K562 (cell line): ENCODE results near the gene RAB5B. TPM values are rescaled to one million over a fixed set of nuclear protein-coding genes. Genes with fewer than 3 reads are reported as not detected.
A peak's percentile ranks its signal among the peaks of the same experiment; 100 is the strongest.

Source experiments
- ATAC-seq: fragments of 200-7000 bp; cut with Tn5 transposase; 3 replicates; pipeline ENCODE4 v1.9.1; 2020; ENCODE audit warnings: moderate library complexity
- BruUV-seq: library from RNA; stranded (reverse); fragments of 400-500 nt; replicated peaks from 2 replicates; lab custom pipeline; 2021; lab: Mats Ljungman, UMichigan
- CTCF ChIA-PET: fragments of 300-600 bp; formaldehyde crosslinking; extraction: SDS; loops from one replicate; lab custom pipeline; 2021; ENCODE audit warnings: low intra/inter-chr PET ratio; lab: Yijun Ruan, JAX
- POLR2A ChIA-PET: fragments of 300-600, 350-650 bp; sonication (Branson Sonifier 250); formaldehyde crosslinking; extraction: SDS; loops from one replicate; lab custom pipeline; 2021; ENCODE audit warnings: antibody characterized with exemption, inconsistent platforms; lab: Yijun Ruan, JAX
- DNase-seq, 4 experiments: peaks; one replicate each; pipeline versions ENCODE4 v3.0.0 to v3.0.0-alpha.2; 2011 to 2018; ENCODE audit warnings: low spot score in 3 of 4, mixed read lengths in 3 of 4; ENCODE audit errors: extremely low read depth in 1 of 4
- FAIRE-seq: peaks from 2 replicates; lab custom pipeline; 2011; peaks lifted over from hg19 to GRCh38; lab: Jason Lieb, UNC
- H2AFZ ChIP-seq: 2 replicates; pipeline ENCODE4 v1.6.0; 2011; ENCODE audit warnings: low read depth, low read length, control low read depth, inconsistent platforms
- H3K27ac ChIP-seq: fragments of 200-600 bp; 3 replicates; pipeline ENCODE4 v1.8.0; 2011; ENCODE audit warnings: low read depth, mild to moderate bottlenecking, control low read depth, inconsistent platforms, low read length, moderate library complexity, mixed read lengths; ENCODE audit errors: extremely low read depth
- H3K27me3 ChIP-seq, 2 experiments: fragments of 300-600 bp in 1 of 2; 2 replicates in 1 of 2; 3 replicates in 1 of 2; pipeline versions ENCODE4 v1.6.0 to v1.8.0; 2011; ENCODE audit warnings: inconsistent platforms in 2 of 2, low read length in 2 of 2, mild to moderate bottlenecking in 1 of 2, mixed read lengths in 1 of 2, moderate library complexity in 1 of 2; ENCODE audit not compliant: control insufficient read depth in 2 of 2, insufficient read depth in 2 of 2
- H3K36me3 ChIP-seq: fragments of 300-600 bp; 3 replicates; pipeline ENCODE4 v1.8.0; 2011; ENCODE audit warnings: mild to moderate bottlenecking, low read length, inconsistent platforms; ENCODE audit not compliant: control insufficient read depth, insufficient read depth
- H3K4me1 ChIP-seq, 2 experiments: fragments of 200-600 bp in 1 of 2; replicated peaks in 1 of 2; 2 replicates in 1 of 2; 3 replicates in 1 of 2; pipeline versions ENCODE4 v1.5.1 to v1.8.0; 2011; ENCODE audit warnings: inconsistent platforms in 2 of 2, low read length in 2 of 2, mild to moderate bottlenecking in 1 of 2, mixed read lengths in 1 of 2, moderate library complexity in 1 of 2; ENCODE audit not compliant: control insufficient read depth in 2 of 2, insufficient read depth in 2 of 2
- H3K4me2 ChIP-seq: 2 replicates; pipeline ENCODE4 v1.6.1; 2011; ENCODE audit warnings: low read length, control low read depth, inconsistent platforms, mixed read lengths; ENCODE audit not compliant: insufficient read depth
- H3K4me3 ChIP-seq: fragments of 200-600 bp; sonication (generic), shearing (Covaris generic); 2 replicates; pipeline ENCODE4 v1.5.1; 2016; ENCODE audit warnings: control low read depth, inconsistent platforms
- H3K79me2 ChIP-seq: fragments of 200-600 bp; 3 replicates; pipeline ENCODE4 v1.8.0; 2011; ENCODE audit warnings: low read length, inconsistent platforms; ENCODE audit not compliant: control insufficient read depth, insufficient read depth
- H3K9ac ChIP-seq, 2 experiments: 2 replicates each; pipeline versions ENCODE4 v1.6.0 to v1.6.1; 2011; ENCODE audit warnings: low read depth in 2 of 2, low read length in 2 of 2, control low read depth in 1 of 2, inconsistent platforms in 1 of 2, mild to moderate bottlenecking in 1 of 2, mixed read lengths in 1 of 2; ENCODE audit not compliant: insufficient read depth in 1 of 2
- H3K9me1 ChIP-seq: one replicate; pipeline ENCODE4 v1.6.0; 2011; ENCODE audit warnings: inconsistent platforms, mild to moderate bottlenecking, low read length, moderate library complexity; ENCODE audit not compliant: control insufficient read depth, insufficient read depth
- H3K9me3 ChIP-seq: replicated peaks from 2 replicates; pipeline ENCODE4 v1.5.1; 2011; ENCODE audit warnings: low read depth, low read length, inconsistent platforms; ENCODE audit not compliant: control insufficient read depth, insufficient read depth
- H4K20me1 ChIP-seq: replicated peaks from 2 replicates; pipeline ENCODE4 v1.6.1; 2011; ENCODE audit warnings: low read length, inconsistent platforms, mixed read lengths; ENCODE audit not compliant: control insufficient read depth, insufficient read depth
- CHD2 ChIP-seq: IDR thresholded peaks from 2 replicates; pipeline ENCODE4 v1.6.1; 2011; ENCODE audit warnings: low read depth, low read length
- CTBP1 ChIP-seq: fragments of 450-650 bp; IDR thresholded peaks from 2 replicates; pipeline ENCODE4 v1.6.1; 2016; ENCODE audit warnings: borderline replicate concordance
- ELF4 ChIP-seq: fragments of 450-650 bp; formaldehyde crosslinking; IDR thresholded peaks from 2 replicates; pipeline ENCODE4 v1.4.0; 2022; ENCODE audit warnings: missing genetic modification characterization
- HDAC1 ChIP-seq, 2 experiments: fragments of 450-650 bp; IDR thresholded peaks; 2 replicates each; pipeline ENCODE4 v1.6.1; 2016 to 2017; ENCODE audit warnings: inconsistent platforms in 1 of 2, mild to moderate bottlenecking in 1 of 2, moderate library complexity in 1 of 2
- PHB ChIP-seq: fragments of 250-450 bp; sonication (Bioruptor Pico); IDR thresholded peaks from 2 replicates; pipeline ENCODE4 v1.5.0; 2021
- POLR2B ChIP-seq: fragments of 450-650 bp; IDR thresholded peaks from 2 replicates; pipeline ENCODE4 v1.6.1; 2018; ENCODE audit warnings: low read depth; ENCODE audit not compliant: partially characterized antibody
- SRSF9 ChIP-seq: fragments of 200-400 bp; formaldehyde crosslinking; IDR thresholded peaks from 2 replicates; pipeline ENCODE4 v1.6.1; 2017; ENCODE audit warnings: low read depth, low read length, borderline replicate concordance
- TAF7 ChIP-seq: fragments of 450-650 bp; IDR thresholded peaks from 2 replicates; pipeline ENCODE4 v1.6.1; 2016; ENCODE audit warnings: missing genetic modification characterization, missing compliant biosample characterization
- ZFX ChIP-seq: sonication (generic); formaldehyde crosslinking; IDR thresholded peaks from 2 replicates; pipeline ENCODE4 v1.8.0; 2022; ENCODE audit warnings: mild to moderate bottlenecking, missing genetic modification reagents, moderate library complexity
- ZNF431 ChIP-seq: sonication (generic); formaldehyde crosslinking; IDR thresholded peaks from 2 replicates; pipeline ENCODE4 v1.8.0; 2022; ENCODE audit warnings: mild to moderate bottlenecking, missing genetic modification reagents
- WGBS: fragments of 100-300 bp; shearing (Covaris generic); methylation state at CpG from one replicate; pipeline ENCODE4 v1.1.6; 2016; ENCODE audit warnings: low coverage, mixed read lengths; ENCODE audit not compliant: insufficient coverage; ENCODE audit errors: missing lambda C conversion rate; 5-methylcytosine and 5-hydroxymethylcytosine counted together
- in situ Hi-C: fragments of 300-500 bp; cut with MboI; formaldehyde crosslinking; loops from 4 replicates; pipeline ENCODE4 v1.15.0; 2018; ENCODE audit warnings: inconsistent platforms, mixed read lengths
- intact Hi-C: fragments of 100-400 bp; cut with micrococcal nuclease; formaldehyde crosslinking; loops from 2 replicates; pipeline ENCODE4 v1.14.2; 2022
- polyA plus RNA-seq, 8 experiments: library from polyadenylated mRNA; depleted of rRNA in 4 of 8; stranded (reverse) in 5 of 8; unstranded in 3 of 8; fragments of >200 nt; fragmentation: Nextera tagmentation in 2 of 8; fragmentation: Illumina TruSeq in 1 of 8; extraction: Ambion mirVana in 2 of 8; extraction: Trizol in 1 of 8; gene quantifications; 2 replicates each; pipeline versions ENCODE4 v1.2.1 to v1.2.3, GENCODE V29; 2011 to 2014; ENCODE audit warnings: inconsistent platforms in 1 of 8, missing spikeins in 1 of 8
- total RNA-seq, 7 experiments: library from RNA; depleted of rRNA in 6 of 7; stranded (reverse); fragments of >200 nt in 6 of 7; fragmentation: Illumina TruSeq in 2 of 7; extraction: Trizol in 2 of 7; gene quantifications; 2 replicates each; pipeline versions ENCODE4 v1.2.1 to v1.2.3, GENCODE V29; 2011 to 2021; ENCODE audit warnings: low replicate concordance in 1 of 7
- TF ChIP-seq, protein P1 (sequence below): sonication (generic); formaldehyde crosslinking; IDR thresholded peaks from 2 replicates; pipeline ENCODE4 v1.8.0; 2022; ENCODE audit warnings: mild to moderate bottlenecking, missing genetic modification reagents
- TF ChIP-seq, protein P2 (sequence below): fragments of 450-650 bp; IDR thresholded peaks from 2 replicates; pipeline ENCODE4 v1.6.1; 2016

RAB5B gene
- total and polyA plus RNA-seq, 9 of the 15 experiments (the other 6 are each of a cell fraction or from before 2014, with no cell fraction given): 6.8 to 73.8 (median 25.2) TPM

DNA sequence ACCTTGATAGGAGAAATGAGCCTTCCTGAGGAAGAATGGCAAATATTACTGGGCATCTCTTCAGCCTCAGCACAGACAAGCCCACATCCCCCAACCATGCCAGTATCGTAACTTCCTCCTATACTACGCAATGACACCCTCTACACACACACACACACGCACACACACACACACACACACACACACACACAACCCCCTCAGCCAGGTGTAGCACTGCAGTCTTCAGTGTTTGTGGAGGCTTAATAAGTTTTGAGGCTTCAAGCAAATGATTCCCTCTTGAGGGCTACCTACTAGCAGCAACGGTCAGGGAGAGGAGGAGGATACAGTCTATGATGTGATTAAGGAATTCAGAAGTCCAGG is 41.3 kb upstream of the RAB5B start:
- no peak for FAIRE-seq
- Histone ChIP-seq H3K4me1 (peaks cover 27 to 29% of the 10 kb centered on the region in 2 experiments; a peak in 4 of 5 replicates), H3K27ac (no peak overlapping the region), H3K79me2 (peaks cover 16% of the 10 kb centered on the region), H3K4me2 (peak overlapping the region; percentile 87), H3K9me3 (no peaks in the 10 kb centered on the region), H3K9ac (peak overlapping the region; percentile 53 to 93; a peak in 2 of 4 replicates), H3K27me3 (no peaks in the 10 kb centered on the region), H2AFZ (peak overlapping the region; percentile 92), H3K4me3 (peak overlapping the region; percentile 38), H3K36me3 (no peaks in the 10 kb centered on the region), H3K9me1 (no peaks in the 10 kb centered on the region), H4K20me1 (no peaks in the 10 kb centered on the region)
- CTCF ChIA-PET: no interaction called here
- no peak for DNase-seq
- ATAC-seq: no peak
- POLR2A ChIA-PET: interaction anchor here (0.6 to 1.1 kb wide), 3 partner anchors 22 to 93 kb away, joined by 3 to 4 read pairs (median 3); no protein-coding TSS in a partner anchor
- no TSS peak for BruUV-seq
- WGBS: 40% methylated on average over 4 of the region's 4 CpGs
- in situ Hi-C loops (no loop called here), intact Hi-C loops (no loop called here)
- 0 out of 4 replicates have a peak, but pooled peaks of 1 of the 2 experiments have one; percentile 21 for TF ChIP-seq HDAC1 (IDR thresholded peaks at IDR 0.05)
- TF ChIP-seq PHB (CRISPR knock-in tag): no peak
- TF ChIP-seq, protein P1, sequence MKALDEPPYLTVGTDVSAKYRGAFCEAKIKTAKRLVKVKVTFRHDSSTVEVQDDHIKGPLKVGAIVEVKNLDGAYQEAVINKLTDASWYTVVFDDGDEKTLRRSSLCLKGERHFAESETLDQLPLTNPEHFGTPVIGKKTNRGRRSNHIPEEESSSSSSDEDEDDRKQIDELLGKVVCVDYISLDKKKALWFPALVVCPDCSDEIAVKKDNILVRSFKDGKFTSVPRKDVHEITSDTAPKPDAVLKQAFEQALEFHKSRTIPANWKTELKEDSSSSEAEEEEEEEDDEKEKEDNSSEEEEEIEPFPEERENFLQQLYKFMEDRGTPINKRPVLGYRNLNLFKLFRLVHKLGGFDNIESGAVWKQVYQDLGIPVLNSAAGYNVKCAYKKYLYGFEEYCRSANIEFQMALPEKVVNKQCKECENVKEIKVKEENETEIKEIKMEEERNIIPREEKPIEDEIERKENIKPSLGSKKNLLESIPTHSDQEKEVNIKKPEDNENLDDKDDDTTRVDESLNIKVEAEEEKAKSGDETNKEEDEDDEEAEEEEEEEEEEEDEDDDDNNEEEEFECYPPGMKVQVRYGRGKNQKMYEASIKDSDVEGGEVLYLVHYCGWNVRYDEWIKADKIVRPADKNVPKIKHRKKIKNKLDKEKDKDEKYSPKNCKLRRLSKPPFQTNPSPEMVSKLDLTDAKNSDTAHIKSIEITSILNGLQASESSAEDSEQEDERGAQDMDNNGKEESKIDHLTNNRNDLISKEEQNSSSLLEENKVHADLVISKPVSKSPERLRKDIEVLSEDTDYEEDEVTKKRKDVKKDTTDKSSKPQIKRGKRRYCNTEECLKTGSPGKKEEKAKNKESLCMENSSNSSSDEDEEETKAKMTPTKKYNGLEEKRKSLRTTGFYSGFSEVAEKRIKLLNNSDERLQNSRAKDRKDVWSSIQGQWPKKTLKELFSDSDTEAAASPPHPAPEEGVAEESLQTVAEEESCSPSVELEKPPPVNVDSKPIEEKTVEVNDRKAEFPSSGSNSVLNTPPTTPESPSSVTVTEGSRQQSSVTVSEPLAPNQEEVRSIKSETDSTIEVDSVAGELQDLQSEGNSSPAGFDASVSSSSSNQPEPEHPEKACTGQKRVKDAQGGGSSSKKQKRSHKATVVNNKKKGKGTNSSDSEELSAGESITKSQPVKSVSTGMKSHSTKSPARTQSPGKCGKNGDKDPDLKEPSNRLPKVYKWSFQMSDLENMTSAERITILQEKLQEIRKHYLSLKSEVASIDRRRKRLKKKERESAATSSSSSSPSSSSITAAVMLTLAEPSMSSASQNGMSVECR (CRISPR knock-in tag): no peak
- TF ChIP-seq POLR2B: no peak
- no peak for TF ChIP-seq CHD2
- no peak for TF ChIP-seq SRSF9
- TF ChIP-seq, protein P2, sequence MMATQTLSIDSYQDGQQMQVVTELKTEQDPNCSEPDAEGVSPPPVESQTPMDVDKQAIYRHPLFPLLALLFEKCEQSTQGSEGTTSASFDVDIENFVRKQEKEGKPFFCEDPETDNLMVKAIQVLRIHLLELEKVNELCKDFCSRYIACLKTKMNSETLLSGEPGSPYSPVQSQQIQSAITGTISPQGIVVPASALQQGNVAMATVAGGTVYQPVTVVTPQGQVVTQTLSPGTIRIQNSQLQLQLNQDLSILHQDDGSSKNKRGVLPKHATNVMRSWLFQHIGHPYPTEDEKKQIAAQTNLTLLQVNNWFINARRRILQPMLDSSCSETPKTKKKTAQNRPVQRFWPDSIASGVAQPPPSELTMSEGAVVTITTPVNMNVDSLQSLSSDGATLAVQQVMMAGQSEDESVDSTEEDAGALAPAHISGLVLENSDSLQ: no peak
- 0 out of 2 replicates have a peak, but pooled peaks have one; percentile 19 for TF ChIP-seq CTBP1
- TF ChIP-seq TAF7 (tag): no peak
- no peak for TF ChIP-seq ZNF431 (CRISPR knock-in tag)
- no peak for TF ChIP-seq ZFX (CRISPR knock-in tag)
- peak; percentile 42; the same call in 1 of the 2 replicates for TF ChIP-seq ELF4 (CRISPR knock-in tag)
